HG03135 (cell line): Measurements from ENCODE around the gene COASY.

Experiments used
- ATAC-seq: cut with Tn5 transposase; IDR thresholded peaks from one replicate; pipeline ENCODE4 v1.9.1; 2021; ENCODE audit warnings: mild to moderate bottlenecking, moderate library complexity; ENCODE audit not compliant: unreplicated experiment

The COASY gene

GRCh38 chr17:42561897-42562387 lies at the start of gene COASY:
COASY (plus strand) TSS chr17:42562148; CDS start chr17:42562623, 475 bp downstream.
- ATAC-seq = no peak

DNA sequence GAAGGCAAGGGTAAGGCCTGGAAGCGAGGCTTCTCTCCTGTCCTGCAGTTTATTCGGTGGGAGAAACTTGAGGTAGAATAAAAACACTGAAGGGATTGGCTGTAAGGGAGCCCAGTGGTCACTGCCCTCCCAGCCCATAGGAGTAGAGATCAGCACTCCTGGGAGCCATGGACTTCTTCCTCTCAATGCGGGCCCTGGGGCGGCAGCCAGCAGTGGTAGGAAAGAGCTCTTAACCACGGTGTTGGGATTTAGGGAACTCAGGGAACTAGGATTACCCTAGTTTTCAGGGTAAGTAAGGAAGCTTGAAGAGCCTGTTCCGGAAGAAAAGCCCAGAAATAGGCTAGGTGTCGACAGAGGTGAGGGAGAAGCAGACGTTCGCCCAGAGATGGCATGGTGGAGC lies 49.7 kb upstream of the COASY start:
- ATAC-seq = no peak

DNA sequence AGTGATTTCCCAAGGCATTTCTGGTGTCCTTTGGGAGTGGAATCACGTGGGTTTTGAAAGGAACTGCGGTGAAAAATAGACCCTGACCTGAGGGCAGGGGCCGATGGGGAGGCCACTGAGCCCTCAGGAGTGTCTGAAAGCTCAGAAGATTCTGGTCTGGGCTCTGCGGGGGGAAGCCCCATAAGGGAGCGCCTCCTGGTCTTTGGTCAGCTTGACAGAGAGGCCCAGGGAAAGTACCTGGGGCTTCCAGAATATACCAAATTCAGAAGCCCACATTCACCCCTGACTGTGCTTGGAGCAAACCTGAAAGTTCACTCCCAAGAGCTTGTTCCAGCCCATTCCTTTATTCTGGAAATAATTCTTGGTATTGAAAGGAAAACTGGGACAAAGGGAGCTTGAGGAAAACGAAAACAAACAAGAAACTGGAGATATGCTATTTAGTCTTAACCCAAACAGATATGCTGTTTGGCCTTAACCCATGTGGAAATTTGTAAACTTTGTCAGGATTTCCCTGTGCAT lies 49.2 kb upstream of the COASY start:
- ATAC-seq = no peak

GRCh38 chr17:42513686-42514085 lies 48.3 kb upstream of the COASY start:
- ATAC-seq = no peak

DNA sequence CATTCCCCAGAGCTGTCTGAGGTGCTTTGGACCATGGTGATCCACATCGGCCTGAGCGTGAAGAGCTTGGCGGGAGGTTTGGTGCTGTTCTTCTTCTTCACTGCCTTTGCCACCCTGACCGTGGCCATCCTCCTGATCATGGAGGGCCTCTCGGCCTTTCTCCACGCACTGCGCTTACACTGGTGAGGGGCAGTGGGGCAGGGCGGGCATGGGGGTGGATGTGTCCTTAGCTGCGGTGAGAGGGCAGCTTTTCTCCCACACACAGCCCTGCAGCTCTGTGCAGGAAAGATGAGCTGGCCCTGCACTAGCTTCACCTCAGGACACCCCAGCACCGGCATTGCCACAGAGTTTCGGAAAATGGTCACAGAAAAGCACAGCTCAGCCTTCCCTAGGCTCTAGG lies 47.7 kb upstream of the COASY start:
- no peak for ATAC-seq

GRCh38 chr17:42514867-42515266 lies 47.1 kb upstream of the COASY start:
- no peak for ATAC-seq

DNA sequence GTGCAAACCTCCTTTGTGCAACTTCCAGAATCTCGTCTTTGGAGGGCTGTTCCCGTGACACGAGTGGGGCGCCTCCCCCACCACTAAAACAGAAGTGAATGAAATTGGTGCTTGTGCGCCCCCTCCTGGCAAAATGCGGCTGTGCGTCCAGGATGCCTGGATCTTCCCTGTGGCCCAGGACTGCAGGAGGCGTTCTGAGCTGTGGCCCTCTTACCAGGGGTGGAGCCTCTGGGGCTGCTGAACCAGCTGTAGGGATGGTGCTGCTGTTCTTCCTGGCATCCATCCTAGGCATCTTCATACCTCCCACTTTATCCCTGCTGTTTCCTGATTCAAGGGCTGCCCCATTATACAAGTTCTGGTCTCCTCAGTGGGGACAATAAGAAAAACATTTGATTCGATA lies 44.4 kb upstream of the COASY start:
- no peak for ATAC-seq

GRCh38 chr17:42518046-42518754 lies 43.7 kb upstream of the COASY start:
- no peak for ATAC-seq

- no peak for ATAC-seq
Observed at GRCh38 chr17:42518755-42519545, 43.0 kb upstream of the COASY start.

- ATAC-seq = no peak
Observed at GRCh38 chr17:42519546-42520491, 42.1 kb upstream of the COASY start.

DNA sequence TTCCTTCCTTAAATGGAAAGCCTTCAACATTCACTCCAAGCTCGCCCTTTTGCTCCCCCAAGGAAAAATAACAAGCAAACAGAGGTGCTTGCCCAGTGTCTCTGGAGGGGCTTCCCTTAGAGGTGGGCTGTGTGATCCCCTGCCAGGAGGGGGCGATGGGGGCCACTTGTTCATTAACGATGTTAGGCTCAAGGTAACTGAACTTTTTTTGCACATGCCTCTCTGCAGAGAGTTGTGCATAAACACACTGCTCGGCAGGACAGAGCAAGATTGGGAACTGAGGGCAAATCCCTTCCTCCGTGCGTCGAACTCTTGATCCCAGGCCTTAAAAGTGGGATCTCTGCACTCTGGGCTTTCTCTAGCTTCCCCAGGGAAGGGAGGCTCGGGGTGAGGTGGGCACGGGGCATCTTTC lies 41.4 kb upstream of the COASY start:
- ATAC-seq = no peak

- no peak for ATAC-seq
Observed at GRCh38 chr17:42521036-42521435, 40.9 kb upstream of the COASY start.

DNA sequence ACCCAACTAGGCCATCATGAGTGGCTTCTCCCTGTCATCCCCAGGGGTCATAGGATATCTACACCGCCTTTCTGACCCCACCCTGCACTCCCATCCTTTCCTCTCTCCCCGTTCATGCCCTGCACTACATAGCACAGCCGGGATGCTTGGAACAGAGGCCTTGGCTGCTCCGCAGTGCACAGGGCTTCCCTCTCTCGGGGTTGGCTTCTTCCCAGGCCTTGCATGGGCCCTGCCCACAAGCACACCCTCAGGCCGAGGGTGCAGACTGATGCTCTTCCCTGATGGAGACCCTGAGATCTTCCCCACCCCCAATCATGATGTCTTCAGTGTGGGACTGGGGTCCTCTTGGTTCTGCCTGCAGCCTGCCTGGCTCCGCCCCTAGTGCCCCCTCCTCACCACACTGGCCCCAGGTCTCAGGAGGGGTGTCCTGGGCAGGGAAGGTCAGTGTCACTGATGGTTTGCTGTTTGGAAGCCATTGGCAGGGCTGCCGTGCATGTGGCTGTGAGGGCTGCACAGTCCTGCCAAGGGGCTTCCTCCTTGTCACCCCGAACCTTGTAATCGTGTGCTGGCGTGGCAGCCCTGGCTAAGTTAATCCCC lies 40.2 kb upstream of the COASY start:
- ATAC-seq = no peak

- no peak for ATAC-seq
Observed at GRCh38 chr17:42522263-42522790, 39.6 kb upstream of the COASY start.

DNA sequence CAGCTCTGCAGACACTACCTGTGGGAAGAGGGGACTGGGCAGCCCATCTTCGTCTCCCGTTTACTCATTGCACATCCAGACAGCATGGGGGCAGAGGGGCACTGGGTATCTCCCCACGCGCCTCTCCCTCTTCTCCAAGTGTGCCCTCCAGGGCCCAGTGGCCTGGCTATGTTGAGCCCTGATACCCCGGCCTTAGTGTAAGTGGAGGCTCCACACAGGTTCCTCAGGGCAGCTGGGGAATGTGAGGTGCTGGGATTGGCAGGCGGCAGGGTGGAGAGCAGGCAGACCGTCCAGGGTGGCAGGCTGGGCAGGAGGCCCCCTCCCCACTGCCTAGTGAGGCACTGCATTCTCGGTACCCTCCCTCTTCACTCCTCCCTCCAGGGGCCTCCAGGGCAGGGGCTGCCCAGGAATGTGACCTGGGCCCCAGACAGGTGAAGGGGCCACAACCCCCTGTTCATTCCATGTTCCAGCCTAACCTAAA lies 39.1 kb upstream of the COASY start:
- ATAC-seq = no peak

GRCh38 chr17:42525221-42525620 lies 36.7 kb upstream of the COASY start:
- no peak for ATAC-seq

GRCh38 chr17:42526031-42526444 lies 35.9 kb upstream of the COASY start:
- no peak for ATAC-seq

DNA sequence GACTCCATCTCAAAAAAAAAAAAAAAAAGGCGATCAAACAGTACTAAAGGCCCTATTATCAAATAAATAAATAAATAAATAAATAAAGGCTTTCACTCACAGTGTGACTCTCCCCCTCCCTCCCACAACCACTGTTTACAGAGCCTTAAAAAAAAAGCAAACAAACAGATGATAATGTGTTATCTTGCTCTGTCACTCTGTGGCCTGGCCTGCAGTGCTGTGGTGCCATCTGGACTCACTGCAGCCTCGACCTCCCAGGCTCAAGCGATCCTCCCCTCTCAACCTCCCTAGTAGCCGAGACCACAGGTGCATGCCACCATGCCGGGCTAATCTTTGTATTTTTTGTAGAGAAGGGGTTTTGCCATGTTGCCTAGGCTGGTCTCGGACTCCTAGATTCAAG lies 34.0 kb upstream of the COASY start:
- no peak for ATAC-seq

DNA sequence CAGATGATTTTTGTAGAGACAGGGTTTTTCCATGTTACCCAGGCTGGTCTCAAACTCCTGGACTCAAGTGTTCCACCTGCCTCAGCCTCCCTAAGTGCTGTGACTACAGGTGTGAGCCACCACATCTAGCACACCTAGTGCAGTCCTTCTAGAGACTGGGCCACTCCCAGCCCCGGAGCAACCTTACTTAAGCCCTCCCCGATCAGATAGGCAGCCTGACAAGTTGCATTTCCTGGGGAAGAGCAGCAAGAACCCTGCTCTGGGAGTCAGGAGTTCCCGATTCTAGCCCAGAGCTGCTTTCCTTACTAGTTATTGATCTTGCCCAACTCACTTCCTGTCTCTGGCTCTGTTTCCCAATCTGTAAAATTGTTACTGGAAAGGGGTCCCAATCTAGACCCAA lies 32.9 kb upstream of the COASY start:
- ATAC-seq = no peak

DNA sequence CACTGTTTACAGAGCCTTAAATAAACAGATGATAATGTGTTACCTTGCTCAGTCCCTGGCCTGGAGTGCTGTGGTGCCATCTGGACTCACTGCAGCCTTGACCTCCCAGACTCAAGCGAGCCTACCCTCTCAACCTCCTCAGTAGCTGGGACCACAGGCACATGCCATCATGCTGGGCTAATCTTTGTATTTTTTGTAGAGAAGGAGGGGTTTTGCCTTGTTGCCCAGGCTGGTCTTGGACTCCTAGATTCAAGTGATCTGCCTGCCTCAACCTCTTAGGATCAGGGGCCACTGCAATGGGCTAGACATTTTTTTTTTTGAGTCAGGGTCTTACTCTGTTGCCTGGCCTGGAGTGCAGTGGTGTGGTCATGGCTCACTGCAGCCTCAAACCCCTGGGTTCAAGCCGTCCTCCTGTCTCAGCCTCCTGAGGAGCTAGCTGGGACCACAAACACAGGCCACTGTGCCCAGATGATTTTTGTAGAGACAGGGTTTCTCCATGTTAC lies 30.9 kb upstream of the COASY start:
- ATAC-seq = no peak
